HepG2 (cell line): ENCODE measurements around the gene CTF1. TPM values are rescaled to one million over a fixed set of nuclear protein-coding genes. Genes with fewer than 3 reads are reported as not detected.

Source experiments
- ARID2 ChIP-seq: sonication (generic); formaldehyde crosslinking; IDR thresholded peaks from 2 replicates; pipeline ENCODE4 v1.8.1; 2022; ENCODE audit warnings: mild to moderate bottlenecking, missing genetic modification reagents, borderline replicate concordance
- ATAD3A ChIP-seq: sonication (generic); formaldehyde crosslinking; IDR thresholded peaks from 2 replicates; pipeline ENCODE4 v1.4.0; 2020; ENCODE audit warnings: missing genetic modification reagents
- HDAC1 ChIP-seq: sonication (generic); formaldehyde crosslinking; IDR thresholded peaks from 2 replicates; pipeline ENCODE4 v1.5.1; 2020; ENCODE audit warnings: mild to moderate bottlenecking, missing genetic modification reagents
- MATR3 ChIP-seq: sonication (generic); formaldehyde crosslinking; IDR thresholded peaks from 2 replicates; pipeline ENCODE4 v1.4.0; 2020; ENCODE audit warnings: missing genetic modification reagents
- NBN ChIP-seq: fragments of 450-650 bp; conservative IDR thresholded peaks from 2 replicates; pipeline ENCODE4 v1.6.1; 2017
- NFRKB ChIP-seq: fragments of 450-650 bp; IDR thresholded peaks from 2 replicates; pipeline ENCODE4 v1.6.1; 2017
- SALL1 ChIP-seq: sonication (generic); formaldehyde crosslinking; IDR thresholded peaks from 2 replicates; pipeline ENCODE4 v1.8.0; 2022; ENCODE audit warnings: mild to moderate bottlenecking, missing genetic modification reagents
- SNRNP70 ChIP-seq: fragments of 200-400 bp; formaldehyde crosslinking; IDR thresholded peaks from 2 replicates; pipeline ENCODE4 v1.6.1; 2017; ENCODE audit warnings: mild to moderate bottlenecking, low read depth, low read length, moderate library complexity
- ZNF235 ChIP-seq: sonication (generic); formaldehyde crosslinking; IDR thresholded peaks from 2 replicates; pipeline ENCODE4 v1.8.1; 2023; ENCODE audit warnings: mild to moderate bottlenecking, missing genetic modification reagents, borderline replicate concordance
- ZNF274 ChIP-seq: sonication (generic); formaldehyde crosslinking; IDR thresholded peaks from 2 replicates; pipeline ENCODE4 v1.5.1; 2020; ENCODE audit warnings: mild to moderate bottlenecking, missing genetic modification reagents
- ZNF326 ChIP-seq: sonication (generic); formaldehyde crosslinking; IDR thresholded peaks from 2 replicates; pipeline ENCODE4 v1.4.0; 2020; ENCODE audit warnings: missing genetic modification reagents, borderline replicate concordance
- ZNF672 ChIP-seq: sonication (generic); formaldehyde crosslinking; IDR thresholded peaks from 2 replicates; pipeline ENCODE4 v1.8.1; 2022; ENCODE audit warnings: missing genetic modification reagents
- ZNF790 ChIP-seq: sonication (generic); formaldehyde crosslinking; IDR thresholded peaks from 2 replicates; pipeline ENCODE4 v1.8.0; 2022; ENCODE audit warnings: missing genetic modification reagents, mild to moderate bottlenecking, borderline replicate concordance
- ZSCAN21 ChIP-seq: sonication (generic); formaldehyde crosslinking; IDR thresholded peaks from 2 replicates; pipeline ENCODE4 v1.8.0; 2022; ENCODE audit warnings: mild to moderate bottlenecking, missing genetic modification reagents, moderate library complexity, borderline replicate concordance
- polyA plus RNA-seq, 8 experiments: library from polyadenylated mRNA; depleted of rRNA in 3 of 8; stranded (reverse) in 7 of 8; unstranded in 1 of 8; fragments of >200 nt; fragmentation: Illumina TruSeq in 4 of 8; extraction: Trizol in 4 of 8; gene quantifications; 2 replicates each; pipeline versions ENCODE4 v1.2.1 to v1.2.3, GENCODE V29; 2011 to 2016; ENCODE audit warnings: low read depth in 4 of 8, missing spikeins in 1 of 8, mixed read lengths in 1 of 8; ENCODE audit not compliant: insufficient read depth in 1 of 8
- total RNA-seq, 5 experiments: library from RNA; depleted of rRNA; stranded (reverse); fragments of >200 nt; fragmentation: Illumina TruSeq; extraction: Trizol; gene quantifications; 2 replicates each; pipeline ENCODE4 v1.2.3, GENCODE V29; 2016; ENCODE audit warnings: low read depth in 1 of 5
- TF ChIP-seq, protein P1 (sequence below): sonication (generic); formaldehyde crosslinking; IDR thresholded peaks from 2 replicates; pipeline ENCODE4 v1.4.0; 2020; ENCODE audit warnings: missing genetic modification reagents, borderline replicate concordance
- TF ChIP-seq, protein P2 (sequence below): sonication (generic); formaldehyde crosslinking; IDR thresholded peaks from 2 replicates; pipeline ENCODE4 v1.8.1; 2023; ENCODE audit warnings: missing genetic modification reagents, mild to moderate bottlenecking, borderline replicate concordance
- TF ChIP-seq, protein P3 (sequence below): sonication (generic); IDR thresholded peaks from 2 replicates; pipeline ENCODE4 v1.6.1; 2016; ENCODE audit warnings: low read depth, borderline replicate concordance
- TF ChIP-seq, protein P4 (sequence below): sonication (generic); formaldehyde crosslinking; IDR thresholded peaks from 2 replicates; pipeline ENCODE4 v1.8.1; 2023; ENCODE audit warnings: mild to moderate bottlenecking, inconsistent platforms, moderate library complexity, missing genetic modification reagents, borderline replicate concordance
- TF ChIP-seq, protein P5 (sequence below): sonication (generic); formaldehyde crosslinking; IDR thresholded peaks from 2 replicates; pipeline ENCODE4 v1.5.0; 2020; ENCODE audit warnings: mild to moderate bottlenecking, missing genetic modification reagents, moderate library complexity
- TF ChIP-seq, protein P6 (sequence below): IDR thresholded peaks from 2 replicates; pipeline ENCODE4 v1.6.1; 2016; ENCODE audit warnings: missing compliant biosample characterization, missing genetic modification reagents, borderline replicate concordance

The CTF1 gene
- total and polyA plus RNA-seq, 2 of the 13 experiments (the other 11 are each of a cell fraction or from before 2014, with no cell fraction given): 0.13 to 1.8 TPM

DNA sequence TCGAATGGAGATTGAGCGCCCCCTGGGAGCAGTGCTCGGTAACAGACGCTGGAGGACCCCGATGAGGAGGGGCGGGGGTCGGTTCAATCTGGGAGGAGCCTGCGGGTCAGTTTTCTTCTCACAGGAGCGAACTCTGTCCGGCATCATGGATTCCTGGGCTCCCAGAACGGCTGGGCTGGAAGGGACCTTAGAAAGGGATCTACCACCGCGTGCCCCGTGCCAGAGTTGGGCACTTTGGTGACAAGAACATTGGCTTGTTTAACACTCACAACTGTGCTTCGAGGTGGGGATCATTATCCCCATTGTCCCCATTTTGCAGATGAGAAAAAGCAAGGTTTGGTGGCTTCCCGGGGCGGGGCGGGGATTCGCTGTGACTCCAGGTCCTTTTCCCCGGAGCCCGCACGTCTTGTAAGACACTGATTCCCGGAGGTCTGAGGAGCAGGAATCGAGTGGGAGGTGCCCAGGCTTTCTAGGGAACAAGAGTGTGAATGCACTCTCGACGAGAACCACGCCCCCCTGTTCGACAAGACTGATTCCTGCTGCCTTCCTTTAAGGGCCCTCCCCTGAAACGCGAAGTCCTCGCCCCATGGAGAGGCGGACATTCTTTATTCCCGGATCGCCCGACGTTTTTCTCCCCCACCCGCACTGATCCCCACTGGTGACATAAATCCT is 25.5 kb downstream of the CTF1 start (continued):
- TF ChIP-seq, protein P1, sequence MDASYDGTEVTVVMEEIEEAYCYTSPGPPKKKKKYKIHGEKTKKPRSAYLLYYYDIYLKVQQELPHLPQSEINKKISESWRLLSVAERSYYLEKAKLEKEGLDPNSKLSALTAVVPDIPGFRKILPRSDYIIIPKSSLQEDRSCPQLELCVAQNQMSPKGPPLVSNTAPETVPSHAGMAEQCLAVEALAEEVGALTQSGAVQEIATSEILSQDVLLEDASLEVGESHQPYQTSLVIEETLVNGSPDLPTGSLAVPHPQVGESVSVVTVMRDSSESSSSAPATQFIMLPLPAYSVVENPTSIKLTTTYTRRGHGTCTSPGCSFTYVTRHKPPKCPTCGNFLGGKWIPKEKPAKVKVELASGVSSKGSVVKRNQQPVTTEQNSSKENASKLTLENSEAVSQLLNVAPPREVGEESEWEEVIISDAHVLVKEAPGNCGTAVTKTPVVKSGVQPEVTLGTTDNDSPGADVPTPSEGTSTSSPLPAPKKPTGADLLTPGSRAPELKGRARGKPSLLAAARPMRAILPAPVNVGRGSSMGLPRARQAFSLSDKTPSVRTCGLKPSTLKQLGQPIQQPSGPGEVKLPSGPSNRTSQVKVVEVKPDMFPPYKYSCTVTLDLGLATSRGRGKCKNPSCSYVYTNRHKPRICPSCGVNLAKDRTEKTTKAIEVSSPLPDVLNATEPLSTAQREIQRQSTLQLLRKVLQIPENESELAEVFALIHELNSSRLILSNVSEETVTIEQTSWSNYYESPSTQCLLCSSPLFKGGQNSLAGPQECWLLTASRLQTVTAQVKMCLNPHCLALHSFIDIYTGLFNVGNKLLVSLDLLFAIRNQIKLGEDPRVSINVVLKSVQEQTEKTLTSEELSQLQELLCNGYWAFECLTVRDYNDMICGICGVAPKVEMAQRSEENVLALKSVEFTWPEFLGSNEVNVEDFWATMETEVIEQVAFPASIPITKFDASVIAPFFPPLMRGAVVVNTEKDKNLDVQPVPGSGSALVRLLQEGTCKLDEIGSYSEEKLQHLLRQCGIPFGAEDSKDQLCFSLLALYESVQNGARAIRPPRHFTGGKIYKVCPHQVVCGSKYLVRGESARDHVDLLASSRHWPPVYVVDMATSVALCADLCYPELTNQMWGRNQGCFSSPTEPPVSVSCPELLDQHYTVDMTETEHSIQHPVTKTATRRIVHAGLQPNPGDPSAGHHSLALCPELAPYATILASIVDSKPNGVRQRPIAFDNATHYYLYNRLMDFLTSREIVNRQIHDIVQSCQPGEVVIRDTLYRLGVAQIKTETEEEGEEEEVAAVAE (CRISPR knock-in tag): no peak
- TF ChIP-seq ZNF274 (CRISPR knock-in tag): no peak; the same call in none of the 2 replicates
- TF ChIP-seq, protein P2, sequence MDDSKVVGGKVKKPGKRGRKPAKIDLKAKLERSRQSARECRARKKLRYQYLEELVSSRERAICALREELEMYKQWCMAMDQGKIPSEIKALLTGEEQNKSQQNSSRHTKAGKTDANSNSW (CRISPR knock-in tag): 0 out of 2 replicates have a peak, but pooled peaks have one; percentile 22
- no peak for TF ChIP-seq SNRNP70
- TF ChIP-seq ZNF790 (CRISPR knock-in tag): no peak
- no peak for TF ChIP-seq NFRKB
- no peak for TF ChIP-seq MATR3 (CRISPR knock-in tag)
- TF ChIP-seq, protein P3, sequence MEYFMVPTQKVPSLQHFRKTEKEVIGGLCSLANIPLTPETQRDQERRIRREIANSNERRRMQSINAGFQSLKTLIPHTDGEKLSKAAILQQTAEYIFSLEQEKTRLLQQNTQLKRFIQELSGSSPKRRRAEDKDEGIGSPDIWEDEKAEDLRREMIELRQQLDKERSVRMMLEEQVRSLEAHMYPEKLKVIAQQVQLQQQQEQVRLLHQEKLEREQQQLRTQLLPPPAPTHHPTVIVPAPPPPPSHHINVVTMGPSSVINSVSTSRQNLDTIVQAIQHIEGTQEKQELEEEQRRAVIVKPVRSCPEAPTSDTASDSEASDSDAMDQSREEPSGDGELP: no peak
- no peak for TF ChIP-seq ARID2
- TF ChIP-seq, protein P4, sequence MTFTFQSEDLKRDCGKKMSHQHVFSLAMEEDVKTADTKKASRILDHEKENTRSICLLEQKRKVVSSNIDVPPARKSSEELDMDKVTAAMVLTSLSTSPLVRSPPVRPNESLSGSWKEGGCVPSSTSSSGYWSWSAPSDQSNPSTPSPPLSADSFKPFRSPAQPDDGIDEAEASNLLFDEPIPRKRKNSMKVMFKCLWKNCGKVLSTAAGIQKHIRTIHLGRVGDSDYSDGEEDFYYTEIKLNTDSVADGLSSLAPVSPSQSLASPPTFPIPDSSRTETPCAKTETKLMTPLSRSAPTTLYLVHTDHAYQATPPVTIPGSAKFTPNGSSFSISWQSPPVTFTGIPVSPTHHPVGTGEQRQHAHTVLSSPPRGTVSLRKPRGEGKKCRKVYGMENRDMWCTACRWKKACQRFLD (CRISPR knock-in tag): no peak
- TF ChIP-seq, protein P5, sequence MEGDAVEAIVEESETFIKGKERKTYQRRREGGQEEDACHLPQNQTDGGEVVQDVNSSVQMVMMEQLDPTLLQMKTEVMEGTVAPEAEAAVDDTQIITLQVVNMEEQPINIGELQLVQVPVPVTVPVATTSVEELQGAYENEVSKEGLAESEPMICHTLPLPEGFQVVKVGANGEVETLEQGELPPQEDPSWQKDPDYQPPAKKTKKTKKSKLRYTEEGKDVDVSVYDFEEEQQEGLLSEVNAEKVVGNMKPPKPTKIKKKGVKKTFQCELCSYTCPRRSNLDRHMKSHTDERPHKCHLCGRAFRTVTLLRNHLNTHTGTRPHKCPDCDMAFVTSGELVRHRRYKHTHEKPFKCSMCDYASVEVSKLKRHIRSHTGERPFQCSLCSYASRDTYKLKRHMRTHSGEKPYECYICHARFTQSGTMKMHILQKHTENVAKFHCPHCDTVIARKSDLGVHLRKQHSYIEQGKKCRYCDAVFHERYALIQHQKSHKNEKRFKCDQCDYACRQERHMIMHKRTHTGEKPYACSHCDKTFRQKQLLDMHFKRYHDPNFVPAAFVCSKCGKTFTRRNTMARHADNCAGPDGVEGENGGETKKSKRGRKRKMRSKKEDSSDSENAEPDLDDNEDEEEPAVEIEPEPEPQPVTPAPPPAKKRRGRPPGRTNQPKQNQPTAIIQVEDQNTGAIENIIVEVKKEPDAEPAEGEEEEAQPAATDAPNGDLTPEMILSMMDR (CRISPR knock-in tag): peak; percentile 99
- TF ChIP-seq SALL1 (CRISPR knock-in tag): peak; percentile 83
- TF ChIP-seq NBN: no peak
- peak; percentile 73; the same call in 1 of the 2 replicates for TF ChIP-seq HDAC1
- TF ChIP-seq ZNF672: no peak
- TF ChIP-seq, protein P6, sequence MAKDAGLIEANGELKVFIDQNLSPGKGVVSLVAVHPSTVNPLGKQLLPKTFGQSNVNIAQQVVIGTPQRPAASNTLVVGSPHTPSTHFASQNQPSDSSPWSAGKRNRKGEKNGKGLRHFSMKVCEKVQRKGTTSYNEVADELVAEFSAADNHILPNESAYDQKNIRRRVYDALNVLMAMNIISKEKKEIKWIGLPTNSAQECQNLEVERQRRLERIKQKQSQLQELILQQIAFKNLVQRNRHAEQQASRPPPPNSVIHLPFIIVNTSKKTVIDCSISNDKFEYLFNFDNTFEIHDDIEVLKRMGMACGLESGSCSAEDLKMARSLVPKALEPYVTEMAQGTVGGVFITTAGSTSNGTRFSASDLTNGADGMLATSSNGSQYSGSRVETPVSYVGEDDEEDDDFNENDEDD (CRISPR knock-in tag): peak; percentile 18; the same call in 1 of the 2 replicates
- TF ChIP-seq ATAD3A (CRISPR knock-in tag): no peak
- 0 out of 2 replicates have a peak, but pooled peaks have one; percentile 42 for TF ChIP-seq ZSCAN21 (CRISPR knock-in tag)
- TF ChIP-seq ZNF235: 0 out of 2 replicates have a peak, but pooled peaks have one; percentile 21
- TF ChIP-seq ZNF326 (CRISPR knock-in tag): no peak
